Gastroesophageal sphincter (tissue), 4 donors: ENCODE measurements around the gene GLB1L2. TPM values are rescaled to one million over a fixed set of nuclear protein-coding genes. Genes with fewer than 3 reads are reported as not detected.

Source experiments
- ATAC-seq: fragments of 150-250 bp; one replicate; pipeline ENCODE4 v1.9.1; 2016; ENCODE audit warnings: mild to moderate bottlenecking, moderate library complexity
- H3K27ac ChIP-seq, 4 donors: fragments of 200-600 bp; sonication (generic) in 3 of 4; 1 replicate in 3 of 4; 2 replicates in 1 of 4; pipeline ENCODE4 v1.5.1; 2016 to 2019
- H3K27me3 ChIP-seq: fragments of 200-600 bp; sonication (generic); one replicate; pipeline ENCODE4 v1.5.1; 2019
- H3K36me3 ChIP-seq, 2 donors: fragments of 200-600 bp; sonication (generic); one replicate each; pipeline ENCODE4 v1.5.1; 2019; ENCODE audit warnings: control low read depth in 1 of 2
- H3K4me1 ChIP-seq, 3 donors: fragments of 200-600 bp; sonication (generic); 1 replicate in 2 of 3; 2 replicates in 1 of 3; pipeline ENCODE4 v1.5.1; 2016 to 2019; ENCODE audit warnings: control low read depth in 2 of 3
- H3K4me3 ChIP-seq, 2 donors: fragments of 200-600 bp; sonication (generic); one replicate each; pipeline ENCODE4 v1.5.1; 2019; ENCODE audit warnings: mild to moderate bottlenecking in 1 of 2, moderate library complexity in 1 of 2
- H3K9me3 ChIP-seq, 3 donors: fragments of 200-600 bp; sonication (generic); one replicate each; pipeline ENCODE4 v1.5.1; 2017 to 2019; ENCODE audit warnings: control low read depth in 2 of 3
- EP300 ChIP-seq: sonication (generic); formaldehyde crosslinking; IDR thresholded peaks from one replicate; pipeline ENCODE4 v1.6.1; 2017; ENCODE audit warnings: antibody characterized with exemption, mild to moderate bottlenecking
- POLR2A ChIP-seq, 2 donors: fragments of 450-650 bp; IDR thresholded peaks; one replicate each; pipeline ENCODE4 v1.6.1; 2017; ENCODE audit warnings: antibody characterized with exemption in 2 of 2, mild to moderate bottlenecking in 2 of 2, moderate library complexity in 1 of 2
- POLR2AphosphoS5 ChIP-seq: sonication (generic); formaldehyde crosslinking; IDR thresholded peaks from one replicate; pipeline ENCODE4 v1.6.1; 2017; ENCODE audit warnings: antibody characterized with exemption
- WGBS, 2 donors: methylation state at CpG; one replicate each; pipeline ENCODE4 v1.1.5; 2018; ENCODE audit warnings: low coverage in 1 of 2; 5-methylcytosine and 5-hydroxymethylcytosine counted together
- total RNA-seq, 4 donors: library from RNA; depleted of rRNA; stranded (reverse); fragments of >200 nt; gene quantifications; one replicate each; pipeline ENCODE4 v1.1.0, GENCODE V29; 2016
- TF ChIP-seq, protein P1 (sequence below), 4 experiments: fragments of 200-600 bp in 2 of 4; fragments of 450-650 bp in 2 of 4; sonication (generic) in 1 of 4; IDR thresholded peaks; one replicate each; pipeline ENCODE4 v1.5.1; 2017 to 2019; ENCODE audit warnings: antibody characterized with exemption in 4 of 4, mild to moderate bottlenecking in 2 of 4, moderate library complexity in 2 of 4

Gene GLB1L2
- total RNA-seq, 4 donors from 2014 or later: 3.8 to 9.7 (median 8.6) TPM

DNA sequence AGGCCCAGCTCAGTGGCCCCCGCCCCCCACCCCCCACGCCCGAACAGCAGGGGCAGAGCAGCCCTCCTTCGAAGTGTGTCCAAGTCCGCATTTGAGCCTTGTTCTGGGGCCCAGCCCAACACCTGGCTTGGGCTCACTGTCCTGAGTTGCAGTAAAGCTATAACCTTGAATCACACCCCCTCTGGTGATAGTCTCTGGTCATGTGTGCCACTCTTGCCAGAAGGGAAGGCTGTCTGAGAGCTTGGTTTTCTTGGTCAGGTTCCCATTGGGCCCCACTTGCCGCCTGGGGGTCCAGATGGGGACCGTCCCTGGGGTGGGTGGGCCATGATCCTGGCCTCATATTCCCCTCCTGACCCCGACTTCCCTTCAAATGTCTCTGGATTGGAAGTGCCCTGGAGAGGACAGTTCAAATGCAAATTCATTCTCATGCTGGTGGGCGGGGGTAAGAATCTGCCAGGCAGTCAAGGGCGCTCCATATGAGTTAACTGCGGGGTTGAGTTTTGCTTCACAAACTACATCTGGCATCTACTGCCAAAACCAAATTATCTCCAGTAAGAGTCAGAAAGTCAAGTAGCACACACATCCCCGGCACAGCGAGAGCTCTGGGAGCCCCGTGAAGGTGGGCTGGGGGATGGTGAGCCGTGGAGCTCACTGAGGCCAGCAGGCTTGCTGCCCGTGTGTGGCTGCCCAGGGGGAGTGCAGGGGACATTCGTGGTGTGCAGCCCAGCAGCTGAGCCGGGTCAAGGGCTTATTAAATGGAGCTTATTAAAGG is 44.5 kb downstream of the GLB1L2 start:
- Histone ChIP-seq H3K4me3 (no peak overlapping the region), H3K9me3 (no peaks in the 10 kb centered on the region), H3K36me3 (peaks cover 0 to 2% of the 10 kb centered on the region in 2 donors), H3K4me1 (no peaks in the 10 kb centered on the region), H3K27ac (no peak overlapping the region), H3K27me3 (no peaks in the 10 kb centered on the region)
- no peak for TF ChIP-seq POLR2A (IDR thresholded peaks at IDR 0.05)
- TF ChIP-seq, protein P1, sequence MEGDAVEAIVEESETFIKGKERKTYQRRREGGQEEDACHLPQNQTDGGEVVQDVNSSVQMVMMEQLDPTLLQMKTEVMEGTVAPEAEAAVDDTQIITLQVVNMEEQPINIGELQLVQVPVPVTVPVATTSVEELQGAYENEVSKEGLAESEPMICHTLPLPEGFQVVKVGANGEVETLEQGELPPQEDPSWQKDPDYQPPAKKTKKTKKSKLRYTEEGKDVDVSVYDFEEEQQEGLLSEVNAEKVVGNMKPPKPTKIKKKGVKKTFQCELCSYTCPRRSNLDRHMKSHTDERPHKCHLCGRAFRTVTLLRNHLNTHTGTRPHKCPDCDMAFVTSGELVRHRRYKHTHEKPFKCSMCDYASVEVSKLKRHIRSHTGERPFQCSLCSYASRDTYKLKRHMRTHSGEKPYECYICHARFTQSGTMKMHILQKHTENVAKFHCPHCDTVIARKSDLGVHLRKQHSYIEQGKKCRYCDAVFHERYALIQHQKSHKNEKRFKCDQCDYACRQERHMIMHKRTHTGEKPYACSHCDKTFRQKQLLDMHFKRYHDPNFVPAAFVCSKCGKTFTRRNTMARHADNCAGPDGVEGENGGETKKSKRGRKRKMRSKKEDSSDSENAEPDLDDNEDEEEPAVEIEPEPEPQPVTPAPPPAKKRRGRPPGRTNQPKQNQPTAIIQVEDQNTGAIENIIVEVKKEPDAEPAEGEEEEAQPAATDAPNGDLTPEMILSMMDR (IDR thresholded peaks at IDR 0.05): no peak
- no peak for ATAC-seq
- 50 to 90% methylated on average over 2 of the region's 18 CpGs for whole genome bisulfite sequencing, 2 donors

- Histone ChIP-seq H3K4me3 (no peak overlapping the region), H3K27ac (no peak overlapping the region), H3K4me1 (no peaks in the 10 kb centered on the region), H3K27me3 (peaks cover 4% of the 10 kb centered on the region), H3K36me3 (no peaks in the 10 kb centered on the region), H3K9me3 (no peaks in the 10 kb centered on the region)
- ATAC-seq: no peak
- TF ChIP-seq, protein P1 (IDR thresholded peaks at IDR 0.05): no peak
- TF ChIP-seq EP300 (no peak), POLR2A (IDR thresholded peaks at IDR 0.05) (no peak), POLR2AphosphoS5 (no peak)
- WGBS, 2 donors: 81 to 93% methylated on average over 4 to 12 of the region's 14 CpGs
These were observed 46.1 kb downstream of the GLB1L2 start for GRCh38 chr11:134377876-134378275.

- H3K27me3 ChIP-seq: peaks cover 13% of the 10 kb centered on the region
- TF ChIP-seq POLR2A (IDR thresholded peaks at IDR 0.05) (no peak), POLR2AphosphoS5 (no peak), EP300 (no peak)
- TF ChIP-seq, protein P1 (IDR thresholded peaks at IDR 0.05): no peak
- WGBS, 2 donors: 100% methylated on average over 1 of the region's 2 CpGs; no CpG with 5 or more reads in 1 of the 2 donors
- no peak overlapping the region for H3K4me3 ChIP-seq
- no peaks in the 10 kb centered on the region for H3K9me3 ChIP-seq
- no peak overlapping the region for H3K27ac ChIP-seq
- H3K4me1 ChIP-seq: no peaks in the 10 kb centered on the region
- no peak for ATAC-seq
- H3K36me3 ChIP-seq: no peaks in the 10 kb centered on the region
These were observed 47.5 kb downstream of the GLB1L2 start for GRCh38 chr11:134379241-134379640.

DNA sequence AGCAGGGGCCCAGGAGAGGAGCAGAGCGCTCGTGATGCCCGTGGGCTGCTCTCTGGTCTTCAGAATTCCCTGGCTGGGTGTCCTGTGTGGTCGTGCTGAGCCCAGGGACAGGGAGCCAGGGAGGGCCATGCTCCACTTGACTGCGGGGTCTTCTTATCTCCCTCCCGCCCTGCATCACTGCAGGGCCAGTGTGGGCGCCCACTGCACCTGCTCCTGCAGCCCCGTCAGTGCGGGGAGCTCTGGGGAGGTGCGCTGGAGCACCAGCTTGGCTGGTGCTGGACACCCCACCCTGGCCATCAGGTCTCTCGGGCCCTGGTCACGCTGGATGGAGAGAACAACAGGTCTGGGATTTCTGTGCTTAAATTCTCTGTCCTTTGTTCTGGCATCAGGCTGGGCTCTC is 48.4 kb downstream of the GLB1L2 start:
- Histone ChIP-seq H3K4me3 (no peak overlapping the region), H3K36me3 (no peaks in the 10 kb centered on the region), H3K27me3 (peaks cover 16% of the 10 kb centered on the region), H3K9me3 (no peaks in the 10 kb centered on the region), H3K4me1 (no peaks in the 10 kb centered on the region), H3K27ac (no peak overlapping the region)
- ATAC-seq: no peak
- TF ChIP-seq, protein P1 (IDR thresholded peaks at IDR 0.05): no peak
- TF ChIP-seq POLR2AphosphoS5 (no peak), POLR2A (IDR thresholded peaks at IDR 0.05) (no peak), EP300 (no peak)
- WGBS, 2 donors: 79 to 81% methylated on average over 4 of the region's 12 CpGs

DNA sequence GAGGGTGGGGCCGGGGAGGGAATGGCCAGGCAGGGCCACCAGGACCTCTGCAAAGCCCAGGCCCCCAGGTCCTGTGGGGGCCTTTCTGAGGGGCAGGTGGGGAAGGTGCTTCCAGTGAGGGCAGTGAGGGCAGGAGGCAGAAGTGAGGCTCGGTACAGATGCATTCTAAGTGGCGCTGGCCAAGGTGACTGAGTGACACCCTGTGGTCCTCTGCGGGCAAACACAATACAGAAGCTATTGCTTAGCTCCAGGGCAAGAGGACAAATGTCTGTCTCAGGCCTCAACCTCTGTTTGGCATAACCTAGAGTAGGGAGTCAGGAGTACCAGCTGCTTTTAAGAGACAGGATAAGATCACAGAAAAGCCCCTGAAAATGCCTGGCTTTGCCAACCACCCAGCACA is 49.0 kb downstream of the GLB1L2 start:
- no peak for TF ChIP-seq POLR2A (IDR thresholded peaks at IDR 0.05)
- no peak for TF ChIP-seq EP300
- no peak for TF ChIP-seq POLR2AphosphoS5
- TF ChIP-seq, protein P1 (IDR thresholded peaks at IDR 0.05): no peak
- peaks cover 21% of the 10 kb centered on the region for H3K27me3 ChIP-seq
- WGBS, 2 donors: no CpG with 5 or more reads among the region's 4 CpGs
- no peak overlapping the region for H3K27ac ChIP-seq
- no peak for ATAC-seq
- H3K4me3 ChIP-seq: no peak overlapping the region
- no peaks in the 10 kb centered on the region for H3K9me3 ChIP-seq
- H3K4me1 ChIP-seq: no peaks in the 10 kb centered on the region
- H3K36me3 ChIP-seq: no peaks in the 10 kb centered on the region
